ENCODE data around the gene ANTXR2.

Gene ANTXR2

GRCh38 chr4:79882806-79883205 is 190.2 kb downstream of the ANTXR2 start:
- DNase-seq (ENCODE audit: low spot score in 2 of 2): no peak
- ATAC-seq: no peak
- no peak overlapping the region for H3K27ac Mint-ChIP-seq
- no peaks in the 10 kb centered on the region for H3K36me3 Mint-ChIP-seq
- no peaks in the 10 kb centered on the region for H3K4me1 Mint-ChIP-seq
- H3K9me3 Mint-ChIP-seq: peaks cover 7% of the 10 kb centered on the region
- H3K4me3 Mint-ChIP-seq: no peak overlapping the region

- no peaks in the 10 kb centered on the region for H3K36me3 Mint-ChIP-seq
- no peaks in the 10 kb centered on the region for H3K4me1 Mint-ChIP-seq
- DNase-seq (ENCODE audit: low spot score in 2 of 2) (no peak), ATAC-seq (no peak)
- H3K9me3 Mint-ChIP-seq: peaks cover 7% of the 10 kb centered on the region
- H3K4me3 Mint-ChIP-seq: no peak overlapping the region
- H3K27ac Mint-ChIP-seq: no peak overlapping the region
These were observed 191.6 kb downstream of the ANTXR2 start for GRCh38 chr4:79881407-79881806.

GRCh38 chr4:79877511-79877910 is 195.5 kb downstream of the ANTXR2 start:
- ATAC-seq: no peak
- H3K4me3 Mint-ChIP-seq: no peak overlapping the region
- no peaks in the 10 kb centered on the region for H3K4me1 Mint-ChIP-seq
- no peaks in the 10 kb centered on the region for H3K36me3 Mint-ChIP-seq
- DNase-seq (ENCODE audit: low spot score in 2 of 2): no peak
- no peak overlapping the region for H3K27ac Mint-ChIP-seq
- peaks cover 7% of the 10 kb centered on the region for H3K9me3 Mint-ChIP-seq

DNA sequence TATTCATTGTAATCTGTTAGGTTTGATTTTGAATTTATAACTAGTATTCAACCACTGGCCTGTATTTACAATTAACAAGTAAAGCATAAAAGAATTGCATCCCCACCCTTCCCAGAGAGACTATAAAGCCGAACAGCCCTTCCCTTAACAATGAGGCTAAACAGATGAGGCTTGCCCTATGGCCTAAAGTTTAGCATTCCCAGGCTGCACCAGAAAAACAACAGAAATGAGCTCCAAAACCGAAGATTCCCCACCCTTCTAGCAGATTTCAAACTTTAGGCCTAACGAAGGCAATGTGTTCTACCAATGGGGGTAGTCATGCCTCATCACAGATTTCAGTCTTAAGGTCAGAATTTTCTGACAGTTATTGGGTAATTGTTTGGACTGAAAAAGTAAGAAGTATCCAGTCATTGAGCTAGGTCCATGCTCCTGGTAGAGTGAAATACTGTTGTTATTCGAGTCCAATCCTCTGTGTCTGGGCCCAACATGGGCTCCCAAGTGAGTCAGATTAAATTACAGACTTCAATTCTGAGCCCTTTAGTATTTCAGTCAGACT is 197.6 kb downstream of the ANTXR2 start:
- ATAC-seq: no peak
- Mint-ChIP-seq H3K36me3 (no peaks in the 10 kb centered on the region), H3K9me3 (peaks cover 7% of the 10 kb centered on the region), H3K4me1 (no peaks in the 10 kb centered on the region), H3K4me3 (no peak overlapping the region), H3K27ac (no peak overlapping the region)
- no peak for DNase-seq (ENCODE audit: low spot score in 2 of 2)

- H3K9me3 Mint-ChIP-seq: peaks cover 7% of the 10 kb centered on the region
- H3K27ac Mint-ChIP-seq: no peak overlapping the region
- H3K4me1 Mint-ChIP-seq: no peaks in the 10 kb centered on the region
- no peak for ATAC-seq
- no peak overlapping the region for H3K4me3 Mint-ChIP-seq
- H3K36me3 Mint-ChIP-seq: no peaks in the 10 kb centered on the region
- no peak for DNase-seq (ENCODE audit: low spot score in 2 of 2)
These were observed 198.8 kb downstream of the ANTXR2 start for GRCh38 chr4:79874197-79874596.

GRCh38 chr4:79872738-79873137 is 200.3 kb downstream of the ANTXR2 start:
- no peak overlapping the region for H3K27ac Mint-ChIP-seq
- DNase-seq (ENCODE audit: low spot score in 2 of 2) (no peak), ATAC-seq (no peak)
- H3K4me3 Mint-ChIP-seq: no peak overlapping the region
- no peaks in the 10 kb centered on the region for H3K9me3 Mint-ChIP-seq
- H3K4me1 Mint-ChIP-seq: no peaks in the 10 kb centered on the region
- H3K36me3 Mint-ChIP-seq: no peaks in the 10 kb centered on the region

- DNase-seq (ENCODE audit: low spot score in 2 of 2): no peak
- no peak for ATAC-seq
- H3K27ac Mint-ChIP-seq: no peak overlapping the region
- H3K4me1 Mint-ChIP-seq: no peaks in the 10 kb centered on the region
- H3K9me3 Mint-ChIP-seq: no peaks in the 10 kb centered on the region
- H3K4me3 Mint-ChIP-seq: no peak overlapping the region
- H3K36me3 Mint-ChIP-seq: no peaks in the 10 kb centered on the region
These were observed 201.1 kb downstream of the ANTXR2 start for GRCh38 chr4:79871961-79872360.

- ATAC-seq: no peak
- Mint-ChIP-seq H3K4me1 (no peaks in the 10 kb centered on the region), H3K27ac (no peak overlapping the region)
These were observed 203.3 kb downstream of the ANTXR2 start for GRCh38 chr4:79869597-79870237.

DNA sequence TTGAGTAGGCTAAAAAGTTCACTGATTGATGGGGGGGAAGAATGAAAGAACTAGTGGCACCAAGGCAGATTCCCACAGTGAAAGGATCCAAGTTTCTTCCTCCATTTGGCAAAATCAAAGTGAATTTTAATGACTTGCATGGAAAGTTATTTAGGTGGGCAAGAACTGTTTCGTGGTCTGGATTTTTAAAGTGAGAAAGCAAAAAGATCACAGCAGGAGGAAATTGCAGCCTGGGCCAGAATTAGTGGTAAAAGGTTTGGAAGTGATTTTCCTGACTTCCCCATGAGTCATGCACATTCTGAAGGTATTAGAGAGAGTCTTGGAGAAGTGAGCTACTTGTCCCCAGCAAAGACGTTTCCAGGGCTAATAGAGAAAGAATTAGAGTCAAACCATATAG is 207.8 kb downstream of the ANTXR2 start:
- Mint-ChIP-seq H3K36me3 (no peaks in the 10 kb centered on the region), H3K9me3 (no peaks in the 10 kb centered on the region), H3K4me3 (no peak overlapping the region), H3K27ac (no peak overlapping the region), H3K4me1 (no peaks in the 10 kb centered on the region)
- DNase-seq (ENCODE audit: low spot score in 2 of 2): no peak
- ATAC-seq: no peak

More at GRCh38 chr4:79869597-79870237, 203.3 kb downstream of the ANTXR2 start:
- H3K36me3 Mint-ChIP-seq: no peaks in the 10 kb centered on the region
- no peaks in the 10 kb centered on the region for H3K9me3 Mint-ChIP-seq
- no peak overlapping the region for H3K4me3 Mint-ChIP-seq
- DNase-seq (ENCODE audit: low spot score in 2 of 2): no peak

- ATAC-seq: no peak
- DNase-seq (ENCODE audit: low spot score in 2 of 2): no peak
- no peaks in the 10 kb centered on the region for H3K36me3 Mint-ChIP-seq
- no peaks in the 10 kb centered on the region for H3K9me3 Mint-ChIP-seq
- no peaks in the 10 kb centered on the region for H3K4me1 Mint-ChIP-seq
- H3K27ac Mint-ChIP-seq: no peak overlapping the region
- no peak overlapping the region for H3K4me3 Mint-ChIP-seq
These were observed 208.4 kb downstream of the ANTXR2 start for GRCh38 chr4:79864500-79865200.

GRCh38 chr4:79863333-79863732 is 209.7 kb downstream of the ANTXR2 start:
- ATAC-seq (no peak), DNase-seq (ENCODE audit: low spot score in 2 of 2) (no peak)
- no peaks in the 10 kb centered on the region for H3K9me3 Mint-ChIP-seq
- H3K27ac Mint-ChIP-seq: no peak overlapping the region
- no peaks in the 10 kb centered on the region for H3K36me3 Mint-ChIP-seq
- H3K4me3 Mint-ChIP-seq: no peak overlapping the region
- no peaks in the 10 kb centered on the region for H3K4me1 Mint-ChIP-seq

DNA sequence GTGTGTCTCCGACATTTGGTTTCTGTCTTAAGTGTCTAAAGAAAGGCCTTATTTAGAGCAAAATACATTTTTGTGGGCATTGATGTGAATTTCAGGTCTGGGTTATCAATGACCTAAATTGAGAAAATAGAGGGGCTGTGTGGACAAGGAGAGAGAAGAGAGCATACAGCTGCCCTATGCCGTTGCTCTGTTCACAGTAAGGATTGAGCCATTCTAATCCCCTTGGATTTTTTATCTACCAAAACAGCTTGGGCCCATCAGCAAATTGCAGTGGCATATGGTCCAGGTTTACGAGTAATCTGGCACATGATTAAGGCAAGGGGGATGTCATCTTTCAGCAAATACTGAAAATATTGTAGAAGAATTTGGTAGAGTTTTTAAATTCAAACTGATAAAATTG is 210.2 kb downstream of the ANTXR2 start:
- Mint-ChIP-seq H3K27ac (no peak overlapping the region), H3K36me3 (no peaks in the 10 kb centered on the region), H3K9me3 (no peaks in the 10 kb centered on the region), H3K4me3 (no peak overlapping the region), H3K4me1 (no peaks in the 10 kb centered on the region)
- ATAC-seq (no peak), DNase-seq (ENCODE audit: low spot score in 2 of 2) (no peak)

DNA sequence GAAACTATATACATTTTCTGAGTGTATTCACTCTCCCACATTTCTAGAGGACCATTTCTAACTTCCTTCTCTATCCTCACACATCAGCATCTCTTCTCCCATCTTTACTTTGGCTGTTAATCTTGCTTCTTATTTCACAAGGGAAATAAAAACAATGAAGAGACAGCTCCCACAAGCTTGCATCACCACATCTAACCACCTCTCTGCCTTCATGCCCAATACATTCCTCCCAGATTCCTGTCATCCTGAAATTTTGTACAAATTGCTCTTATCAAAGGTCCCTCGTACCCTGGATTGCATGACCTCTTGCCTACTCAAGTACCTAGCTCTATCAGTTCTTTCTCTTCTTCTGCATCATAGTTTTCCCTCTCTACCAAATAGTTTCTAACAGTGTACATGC is 215.2 kb downstream of the ANTXR2 start:
- no peak overlapping the region for H3K4me3 Mint-ChIP-seq
- no peaks in the 10 kb centered on the region for H3K4me1 Mint-ChIP-seq
- H3K9me3 Mint-ChIP-seq: no peaks in the 10 kb centered on the region
- no peak for DNase-seq (ENCODE audit: low spot score in 2 of 2)
- ATAC-seq: no peak
- H3K27ac Mint-ChIP-seq: no peak overlapping the region
- H3K36me3 Mint-ChIP-seq: no peaks in the 10 kb centered on the region

GRCh38 chr4:79856196-79856595 is 216.8 kb downstream of the ANTXR2 start:
- no peaks in the 10 kb centered on the region for H3K36me3 Mint-ChIP-seq
- no peak for DNase-seq (ENCODE audit: low spot score in 2 of 2)
- no peak for ATAC-seq
- H3K9me3 Mint-ChIP-seq: no peaks in the 10 kb centered on the region
- H3K27ac Mint-ChIP-seq: no peak overlapping the region
- no peaks in the 10 kb centered on the region for H3K4me1 Mint-ChIP-seq
- no peak overlapping the region for H3K4me3 Mint-ChIP-seq

GRCh38 chr4:79854856-79855502 is 218.1 kb downstream of the ANTXR2 start:
- DNase-seq (ENCODE audit: low spot score in 2 of 2): no peak

GRCh38 chr4:79852305-79852730 is 220.7 kb downstream of the ANTXR2 start:
- no peaks in the 10 kb centered on the region for H3K4me1 Mint-ChIP-seq
- no peaks in the 10 kb centered on the region for H3K36me3 Mint-ChIP-seq
- no peaks in the 10 kb centered on the region for H3K9me3 Mint-ChIP-seq
- ATAC-seq (no peak), DNase-seq (ENCODE audit: low spot score in 2 of 2) (no peak)
- no peak overlapping the region for H3K27ac Mint-ChIP-seq
- H3K4me3 Mint-ChIP-seq: no peak overlapping the region

More at GRCh38 chr4:79854856-79855502, 218.1 kb downstream of the ANTXR2 start:
- Mint-ChIP-seq H3K9me3 (no peaks in the 10 kb centered on the region), H3K4me3 (no peak overlapping the region), H3K27ac (no peak overlapping the region), H3K36me3 (no peaks in the 10 kb centered on the region), H3K4me1 (no peaks in the 10 kb centered on the region)
- ATAC-seq: no peak

All from stimulated activated effector memory CD8-positive, alpha-beta T cell treated with anti-CD3 and anti-CD28 coated beads, Interleukin-12 subunit alpha, Interleukin-12 subunit beta, amount 100 ng/mL, for 72 hours (primary cell).